ENCODE measurements around the gene ERV3-1.

Gene ERV3-1

DNA sequence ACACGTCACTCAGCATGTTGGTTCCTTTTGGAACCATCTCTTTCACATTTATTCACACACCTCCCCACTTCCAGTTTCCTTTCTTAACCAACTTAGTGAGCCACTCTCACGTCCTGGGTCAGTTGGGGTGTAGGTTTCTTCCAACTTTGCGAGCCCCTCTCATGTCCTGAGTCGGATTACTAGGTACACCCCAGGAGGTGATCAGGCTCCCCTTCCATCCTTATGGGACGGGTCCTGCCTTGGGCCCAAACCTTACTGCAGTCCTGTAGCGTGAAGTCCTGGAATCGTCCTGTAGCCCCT is 7.7 kb downstream of the ERV3-1 start:
- TF ChIP-seq, protein P1, sequence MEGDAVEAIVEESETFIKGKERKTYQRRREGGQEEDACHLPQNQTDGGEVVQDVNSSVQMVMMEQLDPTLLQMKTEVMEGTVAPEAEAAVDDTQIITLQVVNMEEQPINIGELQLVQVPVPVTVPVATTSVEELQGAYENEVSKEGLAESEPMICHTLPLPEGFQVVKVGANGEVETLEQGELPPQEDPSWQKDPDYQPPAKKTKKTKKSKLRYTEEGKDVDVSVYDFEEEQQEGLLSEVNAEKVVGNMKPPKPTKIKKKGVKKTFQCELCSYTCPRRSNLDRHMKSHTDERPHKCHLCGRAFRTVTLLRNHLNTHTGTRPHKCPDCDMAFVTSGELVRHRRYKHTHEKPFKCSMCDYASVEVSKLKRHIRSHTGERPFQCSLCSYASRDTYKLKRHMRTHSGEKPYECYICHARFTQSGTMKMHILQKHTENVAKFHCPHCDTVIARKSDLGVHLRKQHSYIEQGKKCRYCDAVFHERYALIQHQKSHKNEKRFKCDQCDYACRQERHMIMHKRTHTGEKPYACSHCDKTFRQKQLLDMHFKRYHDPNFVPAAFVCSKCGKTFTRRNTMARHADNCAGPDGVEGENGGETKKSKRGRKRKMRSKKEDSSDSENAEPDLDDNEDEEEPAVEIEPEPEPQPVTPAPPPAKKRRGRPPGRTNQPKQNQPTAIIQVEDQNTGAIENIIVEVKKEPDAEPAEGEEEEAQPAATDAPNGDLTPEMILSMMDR (IDR thresholded peaks at IDR 0.05; ENCODE audit: extremely low read depth, insufficient read depth, missing control alignments), result no peak
- in situ Hi-C loops (cut with MboI; ENCODE audit: low pct_unique_long_range_greater_than_20kb, low sequenced_read_pairs, unreplicated experiment), result no loop called here
- DNase-seq (ENCODE audit: low spot score), result no peak

DNA sequence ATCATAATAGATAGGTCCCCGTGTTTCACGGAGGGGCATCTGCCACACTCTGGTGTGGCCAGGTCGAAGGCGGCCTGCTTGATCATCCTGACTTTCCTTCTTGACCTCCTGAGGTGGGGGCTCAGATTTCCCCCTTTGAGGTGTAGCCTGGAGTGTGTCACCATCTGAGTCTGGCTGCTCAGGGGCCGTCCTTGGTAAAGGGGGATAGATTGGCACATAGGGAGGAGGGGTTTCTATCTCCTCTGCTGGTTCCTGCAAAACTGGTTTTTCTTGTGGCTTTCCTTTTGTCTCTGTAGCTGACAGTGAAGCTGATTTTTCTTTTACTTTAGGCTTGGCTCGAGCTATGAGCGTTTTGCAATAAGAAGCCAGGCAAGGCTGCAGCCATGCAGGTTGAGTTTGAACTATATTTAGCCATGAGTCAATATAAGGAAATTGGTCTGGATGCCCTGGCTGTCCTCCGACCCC is 8.5 kb downstream of the ERV3-1 start:
- DNase-seq (ENCODE audit: low spot score), result no peak
- TF ChIP-seq, protein P1 (IDR thresholded peaks at IDR 0.05; ENCODE audit: extremely low read depth, insufficient read depth, missing control alignments), result no peak
- in situ Hi-C loops (cut with MboI; ENCODE audit: low pct_unique_long_range_greater_than_20kb, low sequenced_read_pairs, unreplicated experiment), result no loop called here

DNA sequence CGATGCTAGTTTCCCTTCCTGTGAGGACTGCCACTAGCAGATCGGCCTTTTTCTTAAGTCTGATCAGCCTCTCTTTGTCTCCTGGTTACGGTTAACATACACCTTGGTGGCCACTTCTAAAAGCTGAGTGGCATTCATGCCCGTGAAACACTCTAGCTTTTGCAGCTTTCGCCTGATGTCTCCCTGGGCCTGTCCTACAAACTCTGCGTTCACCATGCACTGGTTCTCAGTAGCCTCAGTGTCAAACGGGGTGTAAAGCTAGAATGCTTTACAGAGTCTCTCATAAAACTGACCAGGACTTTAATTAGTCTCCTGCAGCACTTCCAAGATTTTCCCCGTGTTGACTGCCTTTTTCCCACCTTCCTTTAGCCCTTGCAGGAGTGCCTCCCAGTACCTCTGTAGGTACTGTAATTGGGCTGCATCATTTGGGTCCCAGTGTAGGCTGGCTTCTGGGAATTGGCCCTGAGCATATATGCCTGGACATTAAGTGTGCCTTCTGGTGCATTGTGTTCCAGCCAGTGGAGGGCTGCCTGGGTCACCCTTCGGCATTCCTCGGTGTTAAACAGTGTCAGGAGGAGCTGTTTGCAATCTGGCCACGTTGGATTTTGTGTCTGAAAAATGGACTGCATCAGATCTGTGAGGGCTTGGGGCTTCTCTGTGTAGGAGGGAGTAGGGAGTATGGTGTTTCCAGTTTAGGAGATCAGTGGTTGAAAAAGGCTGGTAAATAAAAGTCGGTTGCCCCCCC is 9.2 kb downstream of the ERV3-1 start:
- no peak for DNase-seq (ENCODE audit: low spot score)
- in situ Hi-C loops (cut with MboI; ENCODE audit: low pct_unique_long_range_greater_than_20kb, low sequenced_read_pairs, unreplicated experiment), result no loop called here
- TF ChIP-seq, protein P1 (IDR thresholded peaks at IDR 0.05; ENCODE audit: extremely low read depth, insufficient read depth, missing control alignments), result no peak

DNA sequence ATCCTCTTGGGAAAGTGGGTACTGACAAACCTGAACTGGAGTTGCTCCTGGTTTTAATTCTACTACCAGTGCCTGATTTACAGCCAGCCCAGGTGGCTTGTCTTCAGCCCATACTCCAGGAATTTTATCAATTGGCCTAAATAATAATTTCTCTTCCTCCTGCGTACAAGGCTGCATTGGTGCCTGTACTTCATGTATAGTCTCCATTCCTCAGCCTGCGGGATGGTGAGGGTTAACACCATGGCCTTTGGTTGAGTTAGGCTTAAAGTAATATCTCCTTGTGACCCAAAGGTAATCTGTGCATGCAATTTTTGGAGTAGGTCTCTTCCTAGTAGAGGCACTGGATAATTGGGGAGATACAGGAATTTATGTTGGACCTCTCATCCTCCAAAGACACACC is 10.2 kb downstream of the ERV3-1 start:
- DNase-seq (ENCODE audit: low spot score), result no peak
- in situ Hi-C loops (cut with MboI; ENCODE audit: low pct_unique_long_range_greater_than_20kb, low sequenced_read_pairs, unreplicated experiment), result no loop called here

DNA sequence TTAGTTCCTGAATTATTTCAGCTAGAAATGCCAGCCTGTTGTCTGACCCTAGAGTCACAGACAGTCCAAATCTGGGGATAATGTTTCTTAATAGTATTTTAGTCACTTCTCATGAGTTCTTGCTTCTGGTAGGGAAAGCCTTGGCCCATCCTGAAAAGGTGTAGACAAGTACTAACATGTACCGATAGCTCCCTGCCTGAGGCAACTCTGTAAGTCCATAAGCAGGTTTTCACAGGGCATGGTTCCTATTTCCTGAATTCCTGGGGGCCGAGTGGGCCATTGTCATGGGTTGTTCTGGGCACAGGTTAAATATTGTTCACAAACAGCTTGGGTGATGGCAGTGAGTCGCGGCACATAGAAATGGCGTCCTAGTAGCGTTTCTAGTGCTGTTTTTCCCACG is 12.6 kb downstream of the ERV3-1 start:
- in situ Hi-C loops (cut with MboI; ENCODE audit: low pct_unique_long_range_greater_than_20kb, low sequenced_read_pairs, unreplicated experiment), result no loop called here
- TF ChIP-seq, protein P1 (IDR thresholded peaks at IDR 0.05; ENCODE audit: extremely low read depth, insufficient read depth, missing control alignments), result no peak
- no peak for DNase-seq (ENCODE audit: low spot score)

More for the DNA sequence above, 10.2 kb downstream of the ERV3-1 start:
- TF ChIP-seq, protein P1 (IDR thresholded peaks at IDR 0.05; ENCODE audit: extremely low read depth, insufficient read depth, missing control alignments), result no peak

DNA sequence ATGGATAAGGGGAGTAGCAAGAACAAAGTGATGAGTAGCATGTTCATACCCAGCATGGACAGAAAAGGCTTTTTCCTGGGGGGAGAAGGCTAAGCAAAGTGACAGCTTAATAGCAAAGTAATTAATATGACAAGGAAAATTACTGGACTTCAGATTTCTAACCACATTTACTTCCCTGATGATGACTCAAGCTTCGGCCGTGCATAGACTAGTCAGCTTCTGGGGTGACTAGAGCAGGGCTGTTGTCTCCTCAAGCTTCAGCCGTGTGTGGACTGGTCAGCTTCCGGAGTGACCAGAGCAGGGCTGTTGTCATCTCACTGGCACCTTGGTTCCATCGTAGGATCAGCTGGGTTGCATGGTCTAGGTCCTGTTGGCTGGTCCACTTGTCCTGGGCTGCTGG is 13.5 kb downstream of the ERV3-1 start:
- in situ Hi-C loops (cut with MboI; ENCODE audit: low pct_unique_long_range_greater_than_20kb, low sequenced_read_pairs, unreplicated experiment), result no loop called here
- TF ChIP-seq, protein P1 (IDR thresholded peaks at IDR 0.05; ENCODE audit: extremely low read depth, insufficient read depth, missing control alignments), result no peak
- DNase-seq (ENCODE audit: low spot score), result no peak

Data from GM13977 (cell line).